Astrocyte of the cerebellum (primary cell): ENCODE measurements around the gene NRXN2.

Experiments used
- DNase-seq: peaks from one replicate; pipeline ENCODE4 v3.0.0-alpha.2; 2011; ENCODE audit warnings: low read depth
- H3K4me3 ChIP-seq: 2 replicates; pipeline ENCODE4 v1.5.1; 2011; ENCODE audit warnings: mild to moderate bottlenecking, low read depth, low read length, moderate library complexity
- in situ Hi-C: cut with HindIII; loops from 2 replicates; pipeline ENCODE4 v1.10.0; 2017; ENCODE audit warnings: low sequenced_read_pairs
- TF ChIP-seq, protein P1 (sequence below): IDR thresholded peaks from 2 replicates; pipeline ENCODE4 v1.5.1; 2012; ENCODE audit warnings: low read length, low read depth, moderate library complexity, mild to moderate bottlenecking; ENCODE audit errors: missing control alignments

The NRXN2 gene

DNA sequence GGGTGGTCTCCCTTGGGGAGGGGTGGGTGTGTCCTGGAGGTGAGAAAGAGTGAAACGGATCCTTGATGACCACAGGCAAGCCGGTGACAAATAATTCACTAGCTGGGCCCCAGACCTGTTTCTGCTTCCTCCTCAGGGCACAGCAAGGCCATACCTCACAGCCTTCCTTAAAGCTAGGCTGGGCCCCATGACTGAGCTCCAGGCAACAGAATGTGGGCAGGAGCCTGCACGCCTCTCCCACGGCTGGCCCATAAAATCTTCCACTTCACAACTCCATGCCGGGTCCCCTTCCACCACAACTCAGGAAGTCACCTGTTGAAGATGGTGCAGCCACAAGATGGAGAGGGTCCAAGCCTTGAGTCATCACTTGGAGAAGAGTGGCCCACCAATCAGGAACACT is 108.1 kb downstream of the NRXN2 start:
- no peak for DNase-seq
- TF ChIP-seq, protein P1, sequence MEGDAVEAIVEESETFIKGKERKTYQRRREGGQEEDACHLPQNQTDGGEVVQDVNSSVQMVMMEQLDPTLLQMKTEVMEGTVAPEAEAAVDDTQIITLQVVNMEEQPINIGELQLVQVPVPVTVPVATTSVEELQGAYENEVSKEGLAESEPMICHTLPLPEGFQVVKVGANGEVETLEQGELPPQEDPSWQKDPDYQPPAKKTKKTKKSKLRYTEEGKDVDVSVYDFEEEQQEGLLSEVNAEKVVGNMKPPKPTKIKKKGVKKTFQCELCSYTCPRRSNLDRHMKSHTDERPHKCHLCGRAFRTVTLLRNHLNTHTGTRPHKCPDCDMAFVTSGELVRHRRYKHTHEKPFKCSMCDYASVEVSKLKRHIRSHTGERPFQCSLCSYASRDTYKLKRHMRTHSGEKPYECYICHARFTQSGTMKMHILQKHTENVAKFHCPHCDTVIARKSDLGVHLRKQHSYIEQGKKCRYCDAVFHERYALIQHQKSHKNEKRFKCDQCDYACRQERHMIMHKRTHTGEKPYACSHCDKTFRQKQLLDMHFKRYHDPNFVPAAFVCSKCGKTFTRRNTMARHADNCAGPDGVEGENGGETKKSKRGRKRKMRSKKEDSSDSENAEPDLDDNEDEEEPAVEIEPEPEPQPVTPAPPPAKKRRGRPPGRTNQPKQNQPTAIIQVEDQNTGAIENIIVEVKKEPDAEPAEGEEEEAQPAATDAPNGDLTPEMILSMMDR: no peak
- in situ Hi-C loops: no loop called here
- no peak overlapping the region for H3K4me3 ChIP-seq

DNA sequence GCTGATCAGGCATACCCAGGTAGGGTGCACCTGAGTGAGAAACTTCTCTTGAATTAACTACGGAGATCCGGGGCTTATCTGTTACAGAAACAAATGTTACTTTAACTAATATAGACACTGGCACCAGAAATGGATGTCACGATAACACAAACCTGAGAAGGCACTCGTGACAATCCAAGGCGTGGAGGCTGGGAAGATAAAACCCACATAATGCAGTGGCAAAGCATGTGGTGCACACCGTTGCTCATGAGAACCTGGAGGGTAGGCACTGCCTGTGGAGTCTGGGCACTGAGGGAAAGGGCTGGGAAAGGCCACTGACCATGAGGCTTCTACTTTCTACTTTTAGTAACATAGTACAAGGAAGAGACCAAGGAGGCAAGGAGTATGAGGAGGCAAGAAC is 109.3 kb downstream of the NRXN2 start:
- TF ChIP-seq, protein P1: no peak
- in situ Hi-C loops: no loop called here
- no peak for DNase-seq
- no peak overlapping the region for H3K4me3 ChIP-seq

DNA sequence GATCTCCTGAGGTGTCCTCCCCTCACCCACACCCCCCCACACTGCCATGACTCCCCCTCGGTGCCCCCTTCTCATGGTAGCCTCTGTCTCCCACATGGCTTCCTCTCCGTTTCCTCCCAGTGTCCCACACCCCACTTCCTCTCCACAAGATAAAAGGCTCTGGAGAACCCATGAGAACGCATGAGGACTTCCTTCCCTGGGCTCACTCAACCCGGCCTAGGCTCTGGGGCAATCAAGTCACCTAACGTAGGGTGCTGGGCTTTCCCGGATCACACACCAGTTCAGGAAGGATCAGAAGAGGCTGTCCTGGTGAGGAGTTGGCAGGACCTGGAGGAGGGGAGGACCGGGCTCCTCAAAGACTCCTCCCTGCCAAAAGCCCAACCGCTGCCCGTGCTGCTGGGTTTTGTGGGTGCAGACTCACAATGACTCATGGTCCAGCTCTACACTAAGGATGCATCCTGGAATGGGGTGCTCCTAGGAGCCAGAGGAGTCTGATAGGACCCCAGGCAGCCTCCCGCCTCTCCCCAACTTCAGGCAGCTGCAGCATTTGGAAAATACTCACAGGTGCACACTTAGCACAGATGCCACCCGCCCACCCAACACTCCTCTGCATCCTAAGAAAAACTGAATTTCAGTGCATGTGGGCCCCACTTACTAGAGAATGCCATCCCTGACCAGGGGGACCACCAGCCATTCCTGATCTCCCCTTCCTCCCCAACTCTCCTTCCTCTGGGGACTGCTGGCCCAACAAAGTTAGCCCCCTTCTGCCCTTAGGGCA is 110.9 kb downstream of the NRXN2 start:
- TF ChIP-seq, protein P1: no peak
- in situ Hi-C loops: no loop called here
- DNase-seq: no peak
- H3K4me3 ChIP-seq: no peak overlapping the region

DNA sequence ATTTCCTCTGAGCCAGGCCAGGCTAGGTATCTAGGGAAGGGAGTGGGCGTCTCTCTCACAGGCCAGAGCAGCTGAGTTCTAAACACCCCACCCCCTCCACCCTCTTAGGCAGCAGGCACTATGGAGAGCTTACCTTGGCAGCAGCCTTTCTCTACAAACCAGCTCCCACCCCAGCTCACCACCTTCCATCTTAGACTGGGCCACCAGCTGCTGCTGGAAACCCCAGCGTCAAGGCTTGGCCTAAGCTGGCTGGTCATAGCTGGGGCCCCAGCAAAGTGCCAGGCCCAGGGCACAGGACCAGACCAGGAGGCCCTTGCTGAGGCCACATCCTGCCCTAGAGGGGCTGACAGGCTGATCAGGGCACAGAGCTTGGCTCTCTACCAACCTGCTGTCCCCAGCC is 111.8 kb downstream of the NRXN2 start:
- in situ Hi-C loops: no loop called here
- TF ChIP-seq, protein P1: no peak
- DNase-seq: no peak
- no peak overlapping the region for H3K4me3 ChIP-seq

DNA sequence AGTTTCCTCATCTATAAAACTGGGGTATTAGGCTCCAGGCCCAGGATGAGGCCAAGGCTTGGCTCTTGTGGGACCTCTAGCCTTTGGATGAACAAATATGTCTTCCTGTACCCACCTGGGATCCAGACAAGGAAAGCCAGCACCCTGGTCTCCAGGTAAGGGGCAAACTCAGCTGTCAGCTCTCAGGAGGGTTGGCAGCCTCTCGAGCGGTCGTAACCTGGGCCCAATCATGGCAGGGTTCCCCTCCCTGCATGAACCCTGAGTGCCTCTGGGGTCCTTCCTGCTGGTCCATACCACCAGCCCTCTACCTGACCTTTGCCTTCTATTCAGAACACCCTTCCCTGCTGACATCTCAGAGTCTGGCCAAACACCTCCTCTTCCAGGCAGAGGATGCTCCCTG is 112.4 kb downstream of the NRXN2 start:
- in situ Hi-C loops: no loop called here
- no peak for DNase-seq
- TF ChIP-seq, protein P1: no peak
- no peak overlapping the region for H3K4me3 ChIP-seq

DNA sequence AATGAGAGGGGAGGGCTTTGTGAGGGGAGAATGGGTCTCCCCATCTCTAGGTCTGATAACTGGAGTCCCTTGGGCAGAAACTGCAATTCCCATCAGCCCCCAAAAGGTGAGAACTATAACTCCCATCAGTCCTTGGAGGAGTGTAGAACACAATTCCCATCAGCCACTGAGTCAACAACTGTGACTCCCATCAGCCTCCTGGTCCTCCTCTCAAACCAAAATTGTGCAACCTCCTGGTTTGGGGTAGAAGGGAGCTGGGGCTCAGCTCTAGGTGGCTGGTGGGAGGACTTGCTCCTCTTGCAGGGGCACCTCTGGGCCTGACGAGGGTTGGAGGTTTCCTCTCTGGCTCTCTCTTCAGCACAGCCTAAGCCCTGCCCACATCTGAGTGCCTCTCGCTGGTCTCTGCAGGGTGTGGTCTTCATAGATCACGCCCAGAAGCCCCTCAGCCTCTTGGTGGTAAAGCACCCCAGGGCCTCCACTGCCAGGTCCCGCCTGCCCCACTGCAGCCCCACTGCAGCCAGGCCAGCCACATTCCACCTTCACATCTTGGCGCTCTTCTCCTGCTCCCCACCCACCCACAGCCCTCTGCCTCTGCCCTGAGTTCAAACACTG is 113.5 kb downstream of the NRXN2 start:
- no peak for DNase-seq
- H3K4me3 ChIP-seq: no peak overlapping the region
- TF ChIP-seq, protein P1: no peak
- in situ Hi-C loops: no loop called here
